ENCODE data around the gene LIPH.
"Not testable (repeated sequence)": the region's sequence is repeated elsewhere in the genome, so short reads cannot be mapped to it uniquely, and the experiment has no call there.

LIPH gene

GRCh38 chr3:185484296-185484695, 68.1 kb downstream of the LIPH start:
- DNase-seq: no peak

GRCh38 chr3:185479373-185479945, 72.9 kb downstream of the LIPH start:
- no peak for DNase-seq

DNA sequence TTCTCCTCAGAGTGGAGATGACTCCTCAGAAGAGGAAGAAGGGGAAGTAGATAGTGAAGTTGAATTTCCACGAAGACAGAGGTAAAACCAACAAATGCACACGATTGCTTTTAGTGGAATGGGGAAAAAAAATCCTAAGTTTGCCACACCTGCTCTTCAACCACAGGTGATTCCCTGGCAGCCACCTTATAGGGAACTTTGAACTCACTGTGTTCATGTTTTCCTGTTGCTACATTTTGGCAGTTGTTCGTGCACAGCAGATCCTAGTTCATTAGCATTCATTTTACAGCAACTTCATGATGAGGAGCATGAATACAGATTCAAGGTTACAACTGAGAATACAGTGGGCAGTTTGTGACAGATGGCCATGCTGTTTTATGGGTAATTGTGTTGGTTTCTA, 75.1 kb downstream of the LIPH start:
- DNase-seq: no peak

DNA sequence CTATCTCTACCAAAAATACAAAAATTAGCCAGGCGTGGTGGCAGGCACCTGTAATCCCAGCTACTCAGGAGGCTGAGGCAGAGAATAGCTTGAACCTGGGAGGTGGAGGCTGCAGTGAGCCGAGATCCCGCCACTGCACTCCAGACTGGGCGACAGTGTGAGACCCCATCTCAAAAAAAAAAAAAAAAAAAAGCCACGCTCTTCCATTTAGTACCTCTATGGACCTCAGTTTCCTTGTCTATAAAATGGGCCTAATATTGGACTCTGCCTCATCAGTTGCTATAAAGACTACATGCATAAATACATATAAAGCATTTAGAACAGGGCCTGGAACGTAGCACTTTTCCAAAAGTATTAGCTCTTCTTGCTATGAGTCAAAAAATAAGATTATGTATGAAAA, 77.5 kb downstream of the LIPH start:
- DNase-seq: not testable (repeated sequence)

DNA sequence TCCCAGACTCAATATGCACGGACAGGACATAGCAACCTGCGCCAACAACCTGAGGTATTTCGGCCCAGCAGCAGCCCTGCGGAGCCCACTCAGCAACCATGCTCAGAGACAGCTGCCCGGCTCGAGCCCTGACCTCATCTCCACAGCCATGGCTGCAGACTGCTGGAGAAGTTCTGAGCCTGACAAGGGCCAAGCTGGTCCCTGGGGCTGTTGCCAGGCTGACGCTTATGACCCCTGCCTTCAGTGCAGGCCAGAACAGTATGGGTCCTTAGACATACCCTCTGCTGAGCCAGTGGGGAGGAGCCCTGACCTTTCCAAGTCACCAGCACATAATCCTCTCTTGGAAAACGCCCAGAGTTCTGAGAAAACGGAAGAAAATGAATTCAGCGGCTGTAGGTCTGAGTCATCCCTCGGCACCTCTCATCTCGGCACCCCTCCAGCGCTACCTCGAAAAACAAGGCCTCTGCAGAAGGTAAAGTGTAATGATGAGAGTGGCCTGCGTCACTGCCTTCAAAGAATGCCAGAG, 79.0 kb downstream of the LIPH start:
- no peak for DNase-seq

DNA sequence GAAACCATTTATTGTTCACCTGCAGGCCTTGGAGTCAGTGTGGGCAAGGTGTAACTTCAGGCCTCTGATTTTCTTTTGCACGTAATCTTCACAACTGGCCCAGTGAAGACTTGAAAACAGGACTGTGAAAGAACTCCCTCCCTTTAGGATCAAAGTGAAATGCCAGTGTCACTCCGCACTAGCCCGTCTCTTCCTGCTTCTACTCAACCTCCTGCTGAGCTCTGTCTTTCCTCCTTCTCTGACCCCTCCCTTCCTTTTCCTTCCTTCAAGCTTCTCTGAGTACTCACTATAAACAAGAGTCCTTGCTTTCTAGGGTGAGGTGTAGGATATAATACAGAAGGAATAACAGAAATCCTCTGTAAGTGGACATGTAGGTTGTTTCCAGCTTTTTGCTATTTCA, 82.1 kb downstream of the LIPH start:
- DNase-seq: no peak

DNA sequence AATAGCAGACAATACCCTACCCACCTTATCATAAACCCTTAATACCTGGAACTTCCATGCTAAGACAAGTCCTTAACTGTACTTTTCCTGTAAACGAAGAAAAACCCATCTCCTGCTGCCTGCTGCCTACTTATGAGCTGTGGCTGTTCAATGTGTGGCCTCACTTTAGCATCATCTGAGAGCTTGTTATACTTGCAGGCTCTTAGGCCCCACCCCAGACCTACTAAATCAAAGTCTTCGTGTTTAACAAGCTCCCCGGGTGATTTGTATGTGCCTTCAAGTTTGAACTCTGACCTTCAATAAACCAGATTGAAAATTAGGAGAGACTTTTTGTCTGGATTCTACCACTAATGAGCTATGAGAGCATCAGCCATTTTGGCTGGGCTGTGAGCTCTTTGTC, 82.8 kb downstream of the LIPH start:
- DNase-seq: no peak

DNA sequence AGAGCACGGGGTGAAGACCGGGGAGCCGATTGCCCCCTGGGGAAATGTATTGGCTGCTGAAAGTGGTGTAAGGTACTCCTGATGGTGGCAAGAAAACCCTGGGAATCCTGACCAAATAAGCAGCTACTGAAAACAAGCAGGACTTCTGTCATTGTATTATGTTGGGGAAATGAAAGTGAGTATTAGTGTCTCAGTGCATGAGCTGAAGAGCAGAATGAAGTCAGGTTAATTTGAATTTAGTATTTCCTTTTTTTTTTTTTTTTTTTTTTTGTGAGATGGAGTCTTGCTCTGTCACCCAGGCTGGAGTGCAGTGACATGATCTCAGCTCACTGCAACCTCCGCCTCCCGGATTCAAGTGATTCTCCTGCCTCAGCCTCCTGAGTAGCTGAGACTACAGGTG, 86.3 kb downstream of the LIPH start:
- DNase-seq: not testable (repeated sequence)

GRCh38 chr3:185465471-185465870, 86.9 kb downstream of the LIPH start:
- DNase-seq: no peak

DNA sequence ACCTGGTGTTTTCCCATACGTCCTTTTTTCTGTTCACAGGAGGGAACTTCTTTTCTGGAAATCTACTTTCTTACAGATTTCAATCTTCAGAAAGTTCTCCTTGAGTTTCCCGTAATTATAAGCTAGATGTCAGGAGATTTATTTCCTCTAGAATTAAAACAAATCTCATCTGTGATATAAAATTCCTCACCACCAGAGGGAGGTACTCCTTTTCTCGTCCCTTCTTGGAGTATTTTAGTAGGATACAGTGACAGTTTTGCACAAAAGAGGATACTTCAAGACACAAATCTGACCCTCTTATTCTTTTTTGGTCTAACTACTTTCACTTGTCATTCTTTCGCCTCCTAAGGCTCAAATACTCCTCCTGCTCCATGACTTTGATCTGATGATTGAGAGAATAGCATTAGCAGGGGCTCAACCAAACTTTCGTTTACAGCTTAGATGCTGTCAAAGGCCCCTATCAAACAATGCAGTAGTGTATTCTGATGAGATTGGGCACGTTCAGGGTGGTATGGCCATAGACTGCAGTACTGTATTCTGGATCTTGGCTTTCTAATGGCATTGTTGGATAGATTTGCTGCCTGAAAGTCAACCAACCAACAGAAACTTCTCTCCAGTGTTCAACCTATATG, 91.6 kb downstream of the LIPH start:
- DNase-seq: peak; percentile 33

DNA sequence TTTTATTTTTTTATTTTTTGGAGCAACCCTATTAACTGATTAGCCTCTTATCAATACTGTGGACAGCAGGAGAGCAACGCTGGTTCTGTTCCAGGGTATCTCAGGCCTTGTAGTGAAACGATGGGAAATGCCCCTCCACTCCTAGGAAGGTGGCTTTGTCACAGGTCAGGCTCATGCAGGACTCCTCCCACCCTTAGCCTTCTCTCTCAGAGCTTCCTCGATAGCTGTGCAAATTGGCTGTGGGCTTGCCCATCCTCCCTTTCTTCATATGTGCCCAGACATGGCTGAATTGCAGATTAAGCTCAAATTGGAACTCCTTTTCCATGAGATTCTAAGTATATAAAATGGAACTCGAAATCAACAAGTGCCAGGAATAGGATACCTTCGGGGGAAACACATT, 92.1 kb downstream of the LIPH start:
- DNase-seq: no peak

DNA sequence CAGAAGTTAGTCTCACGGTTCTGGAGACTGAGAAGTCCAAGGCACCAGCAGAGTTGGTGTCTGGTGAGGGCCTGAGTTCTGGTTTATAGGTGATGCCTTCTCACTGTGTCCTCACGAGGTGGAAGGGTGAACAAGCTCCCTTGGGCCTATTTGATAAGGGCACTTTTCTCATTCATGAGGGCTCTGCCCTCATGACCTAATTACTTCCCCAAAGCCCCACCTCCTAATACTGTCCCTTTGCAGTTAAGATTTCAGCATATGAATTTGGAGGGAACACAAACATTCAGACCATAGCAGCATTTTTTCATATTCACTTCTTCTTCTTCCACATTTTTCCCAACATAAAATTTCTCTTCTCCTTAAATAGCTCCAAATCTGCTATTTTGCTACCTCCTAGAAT, 95.0 kb downstream of the LIPH start:
- no peak for DNase-seq
